HG03378 (cell line): ENCODE measurements around the gene PTPN3.
"Not testable (repeated sequence)": the region's sequence is repeated elsewhere in the genome, so short reads cannot be mapped to it uniquely, and the experiment has no call there.

Source experiments
- ATAC-seq: cut with Tn5 transposase; IDR thresholded peaks from one replicate; pipeline ENCODE4 v1.9.1; 2021; ENCODE audit warnings: mild to moderate bottlenecking, moderate library complexity; ENCODE audit not compliant: unreplicated experiment

PTPN3 gene

DNA sequence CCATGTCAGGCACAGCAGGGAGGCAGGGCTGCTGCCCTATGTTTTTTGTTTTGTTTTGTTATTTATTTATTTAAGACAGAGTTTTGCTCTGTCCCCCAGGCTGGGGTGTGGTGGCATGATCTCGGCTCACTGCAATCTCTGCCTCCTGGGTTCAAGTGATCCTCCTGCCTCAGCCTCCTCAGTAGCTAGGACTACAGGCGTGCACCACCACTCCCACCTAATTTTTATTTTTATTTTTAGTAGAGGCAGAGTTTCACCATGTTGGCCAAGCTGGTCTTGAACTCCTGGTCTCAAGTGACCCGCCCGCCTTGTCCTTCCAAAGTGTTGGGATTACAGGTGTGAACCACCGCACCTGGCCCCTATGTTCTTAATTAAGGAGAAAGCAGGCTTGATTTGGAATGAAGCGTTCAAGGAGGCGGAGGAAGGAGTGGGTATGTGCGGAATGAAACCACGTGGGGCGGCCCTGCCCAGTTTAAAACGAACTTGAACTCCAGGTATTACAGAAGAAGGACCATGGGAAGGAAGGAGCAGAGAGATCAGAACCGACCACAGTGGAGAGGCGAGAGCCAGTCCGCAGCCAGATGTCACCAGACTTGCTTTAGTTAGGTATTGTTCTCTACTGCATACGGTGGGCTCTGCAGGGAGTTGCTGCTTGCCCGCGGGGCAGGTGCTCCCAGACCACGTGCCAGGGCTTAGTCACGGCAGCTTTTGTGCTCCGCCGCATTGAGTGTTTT, 142.4 kb downstream of the PTPN3 start:
- ATAC-seq, result no peak

DNA sequence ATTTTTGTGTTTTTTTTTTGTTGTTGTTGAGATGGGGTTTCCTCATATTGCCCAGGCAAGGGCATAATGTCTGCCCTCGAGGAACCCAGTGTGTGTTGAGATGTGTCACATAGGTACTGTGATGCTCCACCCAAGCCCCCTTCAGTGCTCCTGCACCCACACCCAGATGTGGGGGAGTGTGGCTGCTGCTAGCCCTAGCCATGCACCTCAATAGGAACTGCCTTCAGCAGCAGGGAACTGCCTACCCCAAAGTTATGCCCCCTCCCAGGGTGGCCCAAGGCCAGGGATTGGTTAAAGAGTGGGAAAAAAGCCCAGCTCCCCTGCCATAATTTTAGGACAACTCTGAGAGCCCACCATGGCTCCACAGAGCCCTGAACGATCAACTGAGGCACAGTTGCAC, 143.9 kb downstream of the PTPN3 start:
- ATAC-seq, result no peak

DNA sequence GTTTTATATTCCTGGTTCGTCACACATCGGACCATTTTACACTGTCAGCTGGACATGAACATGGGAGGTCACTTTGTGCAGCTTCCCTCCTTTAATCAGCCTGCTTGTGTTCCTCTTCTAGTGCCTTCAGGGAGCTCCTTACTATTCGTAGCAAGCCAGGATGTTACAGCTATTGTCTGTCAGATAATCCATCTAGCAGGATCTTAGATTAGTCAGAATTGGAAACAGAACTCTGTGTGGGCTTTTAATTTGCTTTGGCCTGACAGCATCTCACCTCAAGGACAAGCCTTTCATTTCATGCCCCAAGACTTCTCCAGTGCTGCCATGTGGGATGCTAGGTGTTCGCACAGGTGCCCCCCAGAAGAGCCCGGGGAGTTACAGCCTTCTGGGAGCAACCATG, 147.1 kb downstream of the PTPN3 start:
- ATAC-seq, result no peak

DNA sequence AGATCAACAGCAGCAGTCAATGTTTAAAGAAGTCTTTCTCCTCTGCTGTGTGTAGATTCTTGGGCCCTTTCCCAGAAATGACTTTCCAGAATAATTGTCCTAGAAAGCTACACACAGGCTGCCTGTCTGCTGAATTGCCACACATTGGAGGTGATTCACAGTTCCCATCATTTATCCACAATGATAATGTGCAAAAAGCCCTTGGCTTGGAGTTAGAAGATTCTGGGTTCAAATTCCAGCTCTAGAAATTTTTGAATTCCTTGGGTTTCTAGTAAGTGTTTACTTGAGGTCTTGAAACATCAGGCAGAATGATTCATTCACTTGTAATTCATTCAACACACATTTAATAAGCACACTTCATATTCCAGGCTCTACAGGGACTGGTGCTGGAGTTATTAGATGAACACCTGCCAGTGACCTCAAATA, 148.7 kb downstream of the PTPN3 start:
- no peak for ATAC-seq

DNA sequence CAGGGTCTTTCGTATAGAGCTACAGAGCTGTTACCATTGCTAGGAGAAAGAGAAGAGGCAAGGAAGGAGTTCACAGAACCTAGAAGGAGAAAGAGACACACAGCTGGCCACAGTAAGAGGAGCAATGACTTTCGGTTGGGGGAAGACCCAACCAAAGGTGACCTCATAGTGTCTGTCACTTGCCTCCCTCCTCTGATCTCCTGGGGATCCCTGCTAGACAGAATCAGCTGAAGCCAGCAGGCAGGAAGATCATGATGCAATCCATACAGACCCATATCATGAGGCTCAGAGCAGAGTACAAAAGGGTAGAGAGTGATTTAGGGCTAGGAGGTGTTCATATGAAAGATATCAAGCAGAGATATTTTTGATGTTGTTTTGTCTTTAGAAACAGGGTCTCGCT, 151.2 kb downstream of the PTPN3 start:
- no peak for ATAC-seq

DNA sequence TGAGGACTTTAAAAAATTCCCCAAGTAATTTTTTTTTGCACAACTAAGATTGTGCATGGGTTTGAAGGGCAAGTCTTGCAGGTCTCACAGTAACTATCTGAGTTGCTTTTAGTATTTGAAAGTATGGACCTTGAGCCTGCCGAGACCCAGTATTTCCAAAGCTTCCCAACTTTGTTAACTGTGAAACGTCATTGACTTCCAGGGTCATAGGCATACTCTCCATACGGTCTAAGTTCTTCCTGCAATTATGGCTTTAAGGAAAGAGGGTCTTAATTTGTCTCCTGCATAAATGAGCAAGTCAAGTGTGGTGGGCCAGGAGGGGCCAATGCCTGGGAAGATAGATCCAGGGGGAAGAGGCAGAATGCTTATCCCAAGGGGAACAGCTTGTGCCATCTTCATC, 153.2 kb downstream of the PTPN3 start:
- no peak for ATAC-seq

DNA sequence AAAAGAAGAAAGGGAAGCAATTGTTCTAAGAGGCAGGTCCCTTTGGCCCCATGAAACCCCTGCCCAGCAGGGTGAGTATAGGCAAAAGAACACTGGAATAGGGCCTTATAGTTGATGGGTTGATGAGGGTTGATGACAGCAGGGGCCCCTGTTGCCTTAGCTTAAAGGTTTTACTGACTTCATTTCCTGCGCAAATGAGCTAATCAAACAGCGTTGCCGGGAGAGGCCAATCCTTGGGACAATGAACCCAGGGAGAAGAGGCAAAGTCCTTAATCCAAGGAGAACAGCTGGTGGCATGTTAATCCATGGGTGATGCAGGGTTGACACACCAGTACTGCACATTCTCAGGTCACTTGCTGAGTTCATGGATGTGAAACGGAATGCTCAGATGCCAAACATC, 155.2 kb downstream of the PTPN3 start:
- ATAC-seq, result no peak

DNA sequence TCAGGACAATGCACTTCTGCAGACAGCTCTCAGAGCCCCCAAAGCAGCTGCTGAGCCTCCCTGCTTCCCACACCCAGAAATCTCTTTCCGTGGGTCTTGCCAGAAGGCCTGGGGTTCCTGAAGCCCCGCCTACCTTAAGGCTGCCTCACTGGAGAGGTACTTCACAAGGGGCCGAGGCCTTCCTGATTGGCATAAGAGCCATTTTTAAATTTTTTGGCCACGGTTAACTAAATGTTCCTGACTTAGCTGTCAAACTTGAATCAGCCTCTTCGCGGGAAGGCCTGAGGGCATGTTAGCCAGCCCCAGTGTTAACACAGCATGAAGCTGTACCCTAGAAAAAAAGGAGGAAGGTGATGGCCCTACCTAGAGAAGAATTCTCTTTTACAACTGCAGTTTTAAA, 156.5 kb downstream of the PTPN3 start:
- no peak for ATAC-seq

DNA sequence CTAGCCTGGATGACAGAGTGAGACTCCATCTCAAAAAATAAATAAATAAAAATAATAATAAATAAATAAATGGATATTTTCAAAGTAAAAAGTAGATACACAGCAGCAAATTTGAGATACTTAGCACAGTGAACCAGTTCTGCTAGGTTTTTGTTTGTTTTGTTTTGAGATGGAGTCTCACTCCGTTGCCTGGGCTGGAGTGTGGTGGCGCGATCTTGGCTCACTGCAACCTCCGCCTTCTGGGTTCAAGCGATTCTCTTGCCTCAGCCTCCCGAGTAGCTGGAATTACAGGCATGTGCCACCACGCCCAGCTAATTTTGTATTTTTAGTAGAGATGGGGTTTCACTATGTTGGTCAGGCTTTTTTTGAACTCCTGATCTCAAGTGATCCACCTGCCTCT, 157.1 kb downstream of the PTPN3 start:
- not testable (repeated sequence) for ATAC-seq

DNA sequence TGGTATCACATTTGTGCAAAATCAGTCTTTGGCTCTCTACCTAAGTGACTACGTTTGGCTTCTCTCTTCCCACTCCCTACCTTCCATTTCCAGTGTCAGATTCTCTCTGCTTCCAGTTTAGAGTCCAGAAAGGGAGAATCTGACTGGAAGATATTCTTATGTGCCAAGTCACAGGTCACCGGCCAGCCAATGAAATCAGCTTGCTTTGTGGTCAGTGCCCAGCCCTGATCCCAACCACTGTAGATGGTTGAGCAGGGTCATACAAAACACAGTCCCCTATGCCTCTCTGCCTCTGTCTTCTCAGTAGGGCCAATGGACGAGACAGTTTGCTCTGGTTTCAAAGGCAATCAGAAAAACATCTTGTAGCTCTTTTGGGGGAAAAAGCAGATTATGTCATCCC, 161.7 kb downstream of the PTPN3 start:
- ATAC-seq, result no peak

DNA sequence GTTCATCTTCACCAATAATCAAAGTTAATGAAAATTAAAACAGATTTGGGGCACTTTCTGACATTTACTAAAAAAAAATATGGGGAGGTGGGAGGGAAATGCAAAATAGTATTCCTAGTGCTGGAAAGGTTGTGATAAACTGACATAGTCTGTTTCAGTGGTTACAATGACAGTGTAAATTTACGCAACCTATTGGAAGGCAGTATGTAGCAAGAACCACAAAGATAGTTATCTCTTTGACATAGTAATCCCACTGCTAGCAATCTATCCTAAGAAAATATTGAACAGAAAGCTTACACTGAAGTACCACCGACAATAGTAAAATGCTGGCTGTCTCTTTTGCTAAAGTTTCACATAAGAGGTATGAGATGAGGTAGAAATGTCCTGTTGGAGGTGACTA, 162.2 kb downstream of the PTPN3 start:
- no peak for ATAC-seq

DNA sequence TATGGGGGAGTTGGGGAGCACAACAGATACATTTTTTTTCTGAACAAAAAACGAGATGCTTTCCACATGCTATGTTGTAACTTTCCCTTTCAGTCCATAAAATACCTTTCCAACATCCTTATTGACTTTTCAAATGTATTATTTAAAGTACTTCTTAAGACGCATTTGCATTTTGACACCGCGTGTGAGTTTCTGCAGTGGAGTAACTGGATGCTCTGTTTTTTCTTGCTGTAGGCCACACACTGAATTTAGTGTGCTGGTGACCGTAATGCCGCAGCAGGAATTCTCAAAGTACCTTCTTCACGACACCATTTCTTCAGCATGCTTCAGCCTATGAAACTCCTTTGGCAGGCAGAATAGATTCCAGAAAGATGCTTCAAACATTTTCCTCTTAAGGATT, 163.0 kb downstream of the PTPN3 start:
- no peak for ATAC-seq

DNA sequence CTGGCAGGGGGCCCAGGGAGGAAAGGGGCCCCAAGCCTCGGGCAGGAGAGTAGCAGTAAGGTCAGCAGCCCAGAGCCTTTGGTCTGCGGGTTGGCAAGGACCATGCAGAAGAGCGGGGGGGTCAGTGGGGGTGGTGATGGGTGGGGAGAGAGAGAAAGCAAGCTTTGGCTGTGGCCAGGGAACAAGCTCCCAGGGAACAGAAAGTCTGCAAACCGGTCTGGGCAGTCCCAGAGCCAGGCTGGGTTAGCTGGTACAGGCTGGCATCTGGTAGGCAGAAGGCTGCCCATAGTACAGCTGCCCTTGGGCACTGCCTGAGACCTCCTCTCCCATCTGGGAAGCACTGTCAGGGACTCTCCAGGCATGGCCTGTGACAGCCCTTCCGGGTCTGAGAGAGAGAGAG, 166.8 kb downstream of the PTPN3 start:
- ATAC-seq, result no peak

DNA sequence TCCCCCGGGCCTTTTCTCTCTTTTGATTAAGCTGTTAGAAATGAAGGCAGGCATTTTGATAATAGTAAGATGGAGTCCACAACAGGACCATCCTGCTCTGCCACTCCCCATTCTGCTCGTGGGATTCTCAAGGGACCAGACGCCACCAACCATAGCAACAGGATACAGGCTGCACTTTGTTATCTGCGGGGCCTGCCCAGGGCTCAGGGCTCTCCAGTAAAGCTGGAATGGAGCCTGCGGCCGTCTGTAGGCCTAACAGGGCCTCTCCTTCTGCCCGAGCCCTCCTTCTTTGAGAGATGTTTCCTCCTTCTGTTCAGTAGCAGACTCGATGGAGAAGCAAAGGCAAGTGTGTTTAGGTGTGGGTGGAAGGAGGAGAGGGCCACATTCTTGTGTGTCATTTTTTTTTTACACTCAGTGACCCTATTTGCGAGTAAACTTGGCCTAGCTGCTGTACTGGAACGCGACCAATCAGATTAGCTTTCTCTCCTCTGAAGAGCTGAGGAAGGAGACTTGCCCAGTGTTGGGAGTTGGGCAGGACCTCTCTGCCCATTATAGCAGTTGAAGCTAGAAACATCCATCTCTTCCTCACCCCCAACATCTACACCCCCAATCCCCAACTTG, 168.4 kb downstream of the PTPN3 start:
- ATAC-seq, result no peak

DNA sequence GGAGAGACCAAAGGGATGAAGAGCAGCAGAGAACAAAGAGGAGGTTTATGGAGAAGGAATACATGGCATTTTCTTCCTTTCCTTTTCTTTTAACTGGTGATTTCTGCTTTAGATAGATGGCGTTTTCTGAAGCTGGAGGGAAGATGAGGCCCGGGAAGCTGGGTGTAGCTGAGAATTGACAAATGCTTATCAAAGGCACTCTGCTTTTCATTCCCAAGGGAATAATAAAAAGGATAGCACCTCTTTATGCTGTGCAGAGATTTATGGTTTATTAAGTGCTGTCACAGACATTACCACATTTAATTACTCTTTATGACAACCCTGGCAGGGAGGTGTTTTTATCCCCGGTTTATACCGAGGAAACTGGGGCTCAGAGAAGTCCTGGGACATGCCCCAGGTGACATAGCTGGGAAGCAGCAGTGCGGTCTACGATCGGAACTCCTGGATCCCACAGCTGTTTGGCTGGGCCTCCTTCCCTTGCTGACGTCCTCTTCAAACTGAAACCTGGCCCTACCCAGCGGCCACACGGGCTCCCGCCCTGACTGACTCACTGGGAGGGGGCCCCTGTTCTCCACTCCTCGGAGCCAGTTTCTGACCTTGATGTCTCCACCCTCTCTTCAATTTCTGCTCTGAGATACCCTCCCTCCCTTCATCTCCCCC, 169.0 kb downstream of the PTPN3 start:
- no peak for ATAC-seq
